Spleen (tissue), 11 donors: ENCODE data around the gene MEIG1. TPM values are rescaled to one million over a fixed set of nuclear protein-coding genes. Genes with fewer than 3 reads are reported as not detected.
"Not testable (repeated sequence)": the region's sequence is repeated elsewhere in the genome, so short reads cannot be mapped to it uniquely, and the experiment has no call there.

Experiments
- DNase-seq: peaks from one replicate; pipeline ENCODE4 v3.0.0-alpha.2; 2020
- H3K27ac ChIP-seq, 8 donors: fragments of 200-600 bp; sonication (generic) in 7 of 8; 1 replicate in 4 of 8; 2 replicates in 4 of 8; pipeline versions ENCODE4 v1.5.0 to v1.8.0; 2016 to 2021; ENCODE audit warnings: inconsistent platforms in 4 of 8, mild to moderate bottlenecking in 4 of 8, moderate library complexity in 1 of 8
- H3K27me3 ChIP-seq, 7 donors: fragments of 200-600 bp; sonication (generic) in 6 of 7; replicated peaks in 1 of 7; 1 replicate in 4 of 7; 2 replicates in 3 of 7; pipeline versions ENCODE4 v1.5.0 to v1.8.0; 2016 to 2021; ENCODE audit warnings: inconsistent platforms in 3 of 7, mild to moderate bottlenecking in 1 of 7
- H3K36me3 ChIP-seq, 6 donors: fragments of 200-600 bp; sonication (generic) in 5 of 6; 1 replicate in 4 of 6; 2 replicates in 2 of 6; pipeline versions ENCODE4 v1.5.0 to v1.8.0; 2016 to 2021; ENCODE audit warnings: inconsistent platforms in 2 of 6
- H3K4me1 ChIP-seq, 6 donors: fragments of 200-600 bp; sonication (generic) in 5 of 6; 1 replicate in 3 of 6; 2 replicates in 3 of 6; pipeline versions ENCODE4 v1.5.0 to v1.8.0; 2016 to 2021; ENCODE audit warnings: inconsistent platforms in 3 of 6
- H3K4me3 ChIP-seq, 8 donors: fragments of 200-600 bp; sonication (generic) in 7 of 8; 1 replicate in 4 of 8; 2 replicates in 4 of 8; pipeline versions ENCODE4 v1.5.0 to v1.8.0; 2016 to 2021; ENCODE audit warnings: inconsistent platforms in 4 of 8, mild to moderate bottlenecking in 4 of 8, moderate library complexity in 2 of 8
- H3K9me3 ChIP-seq, 8 donors: fragments of 200-600 bp; sonication (generic) in 7 of 8; 1 replicate in 4 of 8; 2 replicates in 4 of 8; pipeline versions ENCODE4 v1.5.0 to v1.8.0; 2016 to 2021; ENCODE audit warnings: inconsistent platforms in 4 of 8
- POLR2A ChIP-seq, 3 donors: fragments of 450-650 bp; IDR thresholded peaks; one replicate each; pipeline ENCODE4 v1.5.1; 2017; ENCODE audit warnings: antibody characterized with exemption in 3 of 3, mild to moderate bottlenecking in 1 of 3
- POLR2AphosphoS5 ChIP-seq, 3 donors: sonication (generic); formaldehyde crosslinking; IDR thresholded peaks; one replicate each; pipeline ENCODE4 v1.5.1; 2017; ENCODE audit warnings: antibody characterized with exemption in 3 of 3
- WGBS, 5 donors: extraction: QIAGEN DNeasy Blood & Tissue Kit in 3 of 5; methylation state at CpG; one replicate each; pipeline versions ENCODE4 v1.1.5 to v1.1.7; 2013 to 2018; 5-methylcytosine and 5-hydroxymethylcytosine counted together
- intact Hi-C: fragments of 100-400 bp; cut with DNase I; formaldehyde crosslinking; loops from one replicate; pipeline ENCODE4 v1.15.0; 2023; ENCODE audit warnings: low total_unique reads
- polyA plus RNA-seq, 3 donors: library from polyadenylated mRNA; stranded (reverse); fragments of 200-250 nt; gene quantifications; one replicate each; pipeline ENCODE4 v1.2.1, GENCODE V29; 2013
- total RNA-seq, 7 donors: library from RNA; depleted of rRNA in 3 of 7; stranded (reverse); fragments of >200 nt in 3 of 7; fragmentation: NEBNext Ultra II Directional in 4 of 7; extraction: Animal tissue kit (Norgen Biotek cat#: 25700) in 4 of 7; gene quantifications; one replicate each; pipeline versions ENCODE4 v1.1.0 to v1.2.1, GENCODE V29; 2016 to 2021
- TF ChIP-seq, protein P1 (sequence below), 11 experiments: fragments of 200-600 bp in 7 of 11; fragments of 450-650 bp in 4 of 11; sonication (generic) in 4 of 11; IDR thresholded peaks in 8 of 11; conservative IDR thresholded peaks in 3 of 11; 1 replicate in 7 of 11; 2 replicates in 4 of 11; pipeline versions ENCODE4 v1.4.0 to v1.8.0; 2016 to 2021; ENCODE audit warnings: antibody characterized with exemption in 11 of 11, inconsistent platforms in 4 of 11, mild to moderate bottlenecking in 1 of 11
- donor health status: healthy with polysubstance abuse.
- donor health status: DM: no; HTN: no; CAD: no; lungs with moderate emphysema.
- donor health status: DM: no; HTN: no; CAD: no.
- donor health status: Bipolar disorder and iron deficiency.
- donor health status: healthy.
- donor health status: DM: no; HTN: no; CAD: no.
- donor health status: DM: yes; HTN: yes; CAD: no.

MEIG1 gene
- total and polyA plus RNA-seq, 10 donors, result 0.54 to 0.64 (median 0.57) TPM; not detected in 7

DNA sequence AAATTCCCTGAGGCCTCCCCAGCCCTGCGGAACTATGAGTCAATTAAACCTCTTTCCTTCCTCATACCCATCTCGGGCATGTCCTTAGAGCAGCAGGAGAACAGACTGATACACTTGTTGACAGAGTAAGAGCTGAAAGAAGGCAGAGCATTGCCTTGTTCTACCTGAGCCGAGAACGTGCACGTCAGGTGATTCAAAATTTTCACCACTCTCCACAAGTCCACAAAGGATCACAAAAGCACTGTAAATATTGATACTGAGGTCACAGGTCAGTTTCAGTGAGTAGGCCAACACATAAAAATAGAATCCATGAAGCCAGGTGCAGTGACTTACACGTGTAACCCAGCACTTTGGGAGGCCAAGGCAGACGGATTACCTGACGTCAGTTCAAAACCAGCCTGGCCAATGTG, 33.1 kb upstream of the MEIG1 start:
- Histone ChIP-seq H3K4me1 (peaks cover 0 to 28% (median 5%) of the 10 kb centered on the region in 6 donors), H3K27me3 (no peaks in the 10 kb centered on the region), H3K27ac (peak overlapping the region in 2 of 8 donors; percentile 33 to 36), H3K4me3 (no peak overlapping the region), H3K36me3 (peaks cover 7 to 100% (median 89%) of the 10 kb centered on the region in 6 donors), H3K9me3 (no peaks in the 10 kb centered on the region)
- intact Hi-C loops, result no loop called here
- no peak for DNase-seq
- TF ChIP-seq POLR2AphosphoS5 (IDR thresholded peaks at IDR 0.05) (no peak), POLR2A (IDR thresholded peaks at IDR 0.05) (no peak)
- TF ChIP-seq, protein P1, sequence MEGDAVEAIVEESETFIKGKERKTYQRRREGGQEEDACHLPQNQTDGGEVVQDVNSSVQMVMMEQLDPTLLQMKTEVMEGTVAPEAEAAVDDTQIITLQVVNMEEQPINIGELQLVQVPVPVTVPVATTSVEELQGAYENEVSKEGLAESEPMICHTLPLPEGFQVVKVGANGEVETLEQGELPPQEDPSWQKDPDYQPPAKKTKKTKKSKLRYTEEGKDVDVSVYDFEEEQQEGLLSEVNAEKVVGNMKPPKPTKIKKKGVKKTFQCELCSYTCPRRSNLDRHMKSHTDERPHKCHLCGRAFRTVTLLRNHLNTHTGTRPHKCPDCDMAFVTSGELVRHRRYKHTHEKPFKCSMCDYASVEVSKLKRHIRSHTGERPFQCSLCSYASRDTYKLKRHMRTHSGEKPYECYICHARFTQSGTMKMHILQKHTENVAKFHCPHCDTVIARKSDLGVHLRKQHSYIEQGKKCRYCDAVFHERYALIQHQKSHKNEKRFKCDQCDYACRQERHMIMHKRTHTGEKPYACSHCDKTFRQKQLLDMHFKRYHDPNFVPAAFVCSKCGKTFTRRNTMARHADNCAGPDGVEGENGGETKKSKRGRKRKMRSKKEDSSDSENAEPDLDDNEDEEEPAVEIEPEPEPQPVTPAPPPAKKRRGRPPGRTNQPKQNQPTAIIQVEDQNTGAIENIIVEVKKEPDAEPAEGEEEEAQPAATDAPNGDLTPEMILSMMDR (IDR thresholded peaks at IDR 0.05 in 8 of 11, conservative IDR thresholded peaks at IDR 0.05 in 3 of 11), result no peak
- 85 to 94% (median 89%) methylated on average over 8 of the region's 8 CpGs for WGBS, 5 donors

DNA sequence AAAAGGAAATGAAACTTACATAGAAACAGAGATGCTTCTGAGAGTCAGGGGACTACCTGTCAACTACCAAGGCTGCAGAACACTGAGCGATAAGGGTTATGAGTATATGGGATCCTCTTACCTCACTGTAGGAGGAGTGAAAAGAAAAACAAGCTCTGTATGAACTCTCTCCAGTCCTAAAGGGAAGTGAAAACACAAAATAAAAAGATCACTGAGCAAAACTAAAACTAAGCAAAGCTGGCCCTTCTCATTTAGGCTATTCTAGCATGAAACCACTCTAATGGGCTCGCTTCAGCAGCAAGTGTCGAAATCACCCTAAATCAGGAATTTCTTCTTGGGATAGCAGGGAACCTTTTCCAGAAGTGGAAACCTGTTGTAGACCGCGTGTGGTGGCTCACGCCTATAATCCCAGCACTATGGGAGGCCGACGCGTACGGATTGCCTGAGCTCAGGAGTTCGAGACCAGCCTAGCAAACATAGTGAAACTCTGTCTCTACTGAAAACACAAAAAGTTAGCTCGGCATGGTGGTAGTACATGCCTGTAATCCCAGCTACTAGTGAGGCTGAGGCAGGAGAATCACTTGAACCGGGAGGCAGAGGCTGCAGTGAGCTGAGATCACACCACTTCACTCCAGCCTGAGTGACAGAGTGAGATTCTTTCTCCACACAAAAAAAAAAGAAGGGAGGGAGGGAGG, 32.3 kb upstream of the MEIG1 start:
- DNase-seq, result no peak
- H3K27me3 ChIP-seq, result no peaks in the 10 kb centered on the region
- 79 to 87% (median 85%) methylated on average over 13 of the region's 13 CpGs for WGBS, 5 donors
- TF ChIP-seq POLR2A (IDR thresholded peaks at IDR 0.05) (no peak), POLR2AphosphoS5 (IDR thresholded peaks at IDR 0.05) (no peak)
- TF ChIP-seq, protein P1 (IDR thresholded peaks at IDR 0.05 in 8 of 11, conservative IDR thresholded peaks at IDR 0.05 in 3 of 11), result no peak
- no peaks in the 10 kb centered on the region for H3K9me3 ChIP-seq
- H3K36me3 ChIP-seq, result peaks cover 5 to 100% (median 89%) of the 10 kb centered on the region in 6 donors
- H3K27ac ChIP-seq, result peak overlapping the region in 4 of 8 donors; percentile 33 to 71 (median 54)
- H3K4me1 ChIP-seq, result peaks cover 0 to 28% (median 5%) of the 10 kb centered on the region in 6 donors
- intact Hi-C loops, result no loop called here
- no peak overlapping the region for H3K4me3 ChIP-seq

DNA sequence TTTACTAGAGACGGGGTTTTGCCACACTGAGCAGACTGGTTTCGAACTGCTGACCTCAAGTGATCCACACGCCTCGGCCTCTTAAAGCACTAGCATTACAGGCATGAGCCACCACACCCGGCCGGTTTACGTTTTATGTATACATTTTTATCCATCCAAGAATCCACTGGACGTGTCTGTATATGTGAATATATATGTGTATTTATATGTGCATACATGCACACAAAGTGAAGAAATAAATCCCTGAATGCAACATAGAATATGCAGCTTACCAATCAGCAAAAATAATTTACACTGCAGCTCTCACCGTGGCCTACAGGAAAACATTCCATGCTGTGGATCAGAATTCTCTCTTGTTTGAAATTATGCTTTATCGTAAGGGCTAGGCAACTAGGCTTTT, 28.6 kb upstream of the MEIG1 start:
- Histone ChIP-seq H3K4me3 (no peak overlapping the region), H3K9me3 (no peaks in the 10 kb centered on the region), H3K4me1 (peaks cover 0 to 28% (median 5%) of the 10 kb centered on the region in 6 donors), H3K36me3 (peaks cover 7 to 100% (median 91%) of the 10 kb centered on the region in 6 donors), H3K27me3 (no peaks in the 10 kb centered on the region), H3K27ac (no peak overlapping the region)
- DNase-seq, result no peak
- 95 to 97% (median 96%) methylated on average over 10 of the region's 10 CpGs for WGBS, 5 donors
- TF ChIP-seq, protein P1 (IDR thresholded peaks at IDR 0.05 in 8 of 11, conservative IDR thresholded peaks at IDR 0.05 in 3 of 11), result no peak
- no peak for TF ChIP-seq POLR2A (IDR thresholded peaks at IDR 0.05)
- no peak for TF ChIP-seq POLR2AphosphoS5 (IDR thresholded peaks at IDR 0.05)
- intact Hi-C loops, result no loop called here

DNA sequence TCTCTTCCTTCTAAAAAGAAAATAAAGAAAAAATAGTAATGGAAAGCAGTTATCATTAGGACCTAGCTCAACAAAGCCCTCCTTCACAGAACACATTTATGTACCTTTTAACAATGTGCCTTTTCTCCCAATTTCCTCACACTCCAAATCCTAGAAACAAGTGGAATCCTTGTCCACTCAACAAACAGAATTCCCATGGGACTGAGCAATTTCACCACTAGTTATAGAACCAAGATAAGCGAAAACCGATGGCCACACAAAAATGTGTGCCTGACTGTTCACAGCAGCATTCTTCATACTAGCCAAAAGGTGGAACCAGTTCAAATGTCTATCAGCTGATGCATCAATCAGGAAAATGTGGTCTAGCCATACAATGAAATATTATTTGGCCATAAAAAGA, 22.6 kb upstream of the MEIG1 start:
- Histone ChIP-seq H3K4me1 (peaks cover 0 to 5% (median 0%) of the 10 kb centered on the region in 6 donors), H3K36me3 (peaks cover 7 to 94% (median 60%) of the 10 kb centered on the region in 6 donors), H3K27ac (no peak overlapping the region), H3K9me3 (no peaks in the 10 kb centered on the region), H3K27me3 (no peaks in the 10 kb centered on the region), H3K4me3 (no peak overlapping the region)
- 97 to 100% (median 98%) methylated on average over 2 of the region's 2 CpGs for WGBS, 5 donors
- intact Hi-C loops, result no loop called here
- no peak for TF ChIP-seq POLR2AphosphoS5 (IDR thresholded peaks at IDR 0.05)
- TF ChIP-seq, protein P1 (IDR thresholded peaks at IDR 0.05 in 8 of 11, conservative IDR thresholded peaks at IDR 0.05 in 3 of 11), result no peak
- no peak for DNase-seq

DNA sequence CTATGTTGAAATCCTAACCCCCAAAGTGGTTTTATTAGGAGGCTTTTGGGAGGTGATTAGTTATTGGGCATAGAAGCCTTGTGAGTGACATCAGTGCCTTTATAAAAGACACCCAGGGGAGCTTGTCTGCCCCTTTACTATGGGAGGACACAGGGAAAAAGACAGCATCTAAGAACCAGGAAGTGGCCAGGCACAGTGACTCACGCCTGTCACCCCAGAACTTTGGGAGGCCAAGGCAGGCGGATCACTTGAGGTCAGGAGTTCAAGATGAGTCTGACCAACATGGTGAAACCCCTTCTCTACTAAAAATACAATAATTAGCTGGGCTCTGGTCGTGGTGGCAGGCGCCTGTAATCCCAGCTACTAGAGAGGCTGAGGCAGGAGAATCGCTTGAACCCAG, 20.2 kb upstream of the MEIG1 start:
- H3K4me3 ChIP-seq, DNase-seq, intact Hi-C loops, H3K9me3 ChIP-seq, H3K27me3 ChIP-seq, H3K27ac ChIP-seq: not testable (repeated sequence)
- Histone ChIP-seq H3K36me3 (peaks cover 0 to 94% (median 50%) of the 10 kb centered on the region in 6 donors), H3K4me1 (peaks cover 0 to 18% (median 12%) of the 10 kb centered on the region in 6 donors)
- 40 to 72% (median 60%) methylated on average over 3 to 5 of the region's 5 CpGs for WGBS, 5 donors
